Peyer's patch (tissue), 4 donors: ENCODE results near the gene NOS1AP. TPM values are rescaled to one million over a fixed set of nuclear protein-coding genes. Genes with fewer than 3 reads are reported as not detected.

Experiments
- DNase-seq, 3 donors: peaks; one replicate each; pipeline ENCODE4 v3.0.0-alpha.2; 2017 to 2019
- H3K27ac ChIP-seq, 4 donors: fragments of 200-600 bp; sonication (generic); one replicate each; pipeline ENCODE4 v1.5.1; 2016 to 2019
- H3K27me3 ChIP-seq, 2 donors: fragments of 200-600 bp; sonication (generic); one replicate each; pipeline ENCODE4 v1.5.1; 2019
- H3K36me3 ChIP-seq, 3 donors: fragments of 200-600 bp; sonication (generic); one replicate each; pipeline ENCODE4 v1.5.1; 2016 to 2019
- H3K4me1 ChIP-seq, 4 donors: fragments of 200-600 bp; sonication (generic); one replicate each; pipeline ENCODE4 v1.5.1; 2016 to 2019
- H3K4me3 ChIP-seq, 4 donors: fragments of 200-600 bp; sonication (generic); 1 replicate in 3 of 4; 2 replicates in 1 of 4; pipeline ENCODE4 v1.5.1; 2016 to 2019; ENCODE audit warnings: mild to moderate bottlenecking in 1 of 4
- H3K9me3 ChIP-seq, 4 donors: fragments of 200-600 bp; sonication (generic); one replicate each; pipeline ENCODE4 v1.5.1; 2016 to 2019; ENCODE audit warnings: mild to moderate bottlenecking in 1 of 4
- POLR2A ChIP-seq, 2 donors: fragments of 450-650 bp; IDR thresholded peaks; one replicate each; pipeline ENCODE4 v1.5.1; 2017; ENCODE audit warnings: antibody characterized with exemption in 2 of 2, mild to moderate bottlenecking in 2 of 2, moderate library complexity in 2 of 2
- total RNA-seq, 4 donors: library from RNA; depleted of rRNA; stranded (reverse); fragments of >200 nt; gene quantifications; one replicate each; pipeline ENCODE4 v1.1.0, GENCODE V29; 2016
- TF ChIP-seq, protein P1 (sequence below), 6 experiments: fragments of 450-650 bp in 4 of 6; fragments of 200-600 bp in 2 of 6; sonication (generic) in 1 of 6; IDR thresholded peaks; one replicate each; pipeline ENCODE4 v1.5.1; 2017 to 2019; ENCODE audit warnings: antibody characterized with exemption in 6 of 6, mild to moderate bottlenecking in 3 of 6, moderate library complexity in 1 of 6

The NOS1AP gene
- total RNA-seq, 4 donors from 2014 or later, result 6.3 to 18.5 (median 11.9) TPM

DNA sequence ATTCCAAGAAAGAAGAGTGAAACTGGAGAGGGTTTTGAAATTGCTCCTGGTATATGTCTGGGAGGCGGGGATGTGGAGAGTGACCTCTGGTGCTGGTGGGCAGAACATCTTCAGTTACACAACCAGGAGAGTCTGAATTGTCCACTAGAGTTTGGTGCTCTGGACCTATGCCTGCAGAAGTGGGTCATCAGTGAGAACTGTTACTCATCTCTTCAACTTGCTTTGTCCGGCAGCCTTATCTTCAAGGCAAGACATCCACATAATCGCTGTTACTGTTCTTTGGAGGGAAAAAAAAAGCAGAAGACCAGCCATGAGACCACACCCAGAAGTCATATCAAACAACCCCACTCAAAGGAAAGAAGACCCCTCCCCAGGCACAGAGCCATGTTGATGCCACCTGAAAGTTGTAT, 327.6 kb downstream of the NOS1AP start:
- no peaks in the 10 kb centered on the region for H3K36me3 ChIP-seq
- TF ChIP-seq, protein P1, sequence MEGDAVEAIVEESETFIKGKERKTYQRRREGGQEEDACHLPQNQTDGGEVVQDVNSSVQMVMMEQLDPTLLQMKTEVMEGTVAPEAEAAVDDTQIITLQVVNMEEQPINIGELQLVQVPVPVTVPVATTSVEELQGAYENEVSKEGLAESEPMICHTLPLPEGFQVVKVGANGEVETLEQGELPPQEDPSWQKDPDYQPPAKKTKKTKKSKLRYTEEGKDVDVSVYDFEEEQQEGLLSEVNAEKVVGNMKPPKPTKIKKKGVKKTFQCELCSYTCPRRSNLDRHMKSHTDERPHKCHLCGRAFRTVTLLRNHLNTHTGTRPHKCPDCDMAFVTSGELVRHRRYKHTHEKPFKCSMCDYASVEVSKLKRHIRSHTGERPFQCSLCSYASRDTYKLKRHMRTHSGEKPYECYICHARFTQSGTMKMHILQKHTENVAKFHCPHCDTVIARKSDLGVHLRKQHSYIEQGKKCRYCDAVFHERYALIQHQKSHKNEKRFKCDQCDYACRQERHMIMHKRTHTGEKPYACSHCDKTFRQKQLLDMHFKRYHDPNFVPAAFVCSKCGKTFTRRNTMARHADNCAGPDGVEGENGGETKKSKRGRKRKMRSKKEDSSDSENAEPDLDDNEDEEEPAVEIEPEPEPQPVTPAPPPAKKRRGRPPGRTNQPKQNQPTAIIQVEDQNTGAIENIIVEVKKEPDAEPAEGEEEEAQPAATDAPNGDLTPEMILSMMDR (IDR thresholded peaks at IDR 0.05), result no peak
- no peak for TF ChIP-seq POLR2A (IDR thresholded peaks at IDR 0.05)
- H3K4me3 ChIP-seq, result no peak overlapping the region
- no peaks in the 10 kb centered on the region for H3K27me3 ChIP-seq
- no peaks in the 10 kb centered on the region for H3K9me3 ChIP-seq
- H3K4me1 ChIP-seq, result no peaks in the 10 kb centered on the region
- H3K27ac ChIP-seq, result no peak overlapping the region
- no peak for DNase-seq

DNA sequence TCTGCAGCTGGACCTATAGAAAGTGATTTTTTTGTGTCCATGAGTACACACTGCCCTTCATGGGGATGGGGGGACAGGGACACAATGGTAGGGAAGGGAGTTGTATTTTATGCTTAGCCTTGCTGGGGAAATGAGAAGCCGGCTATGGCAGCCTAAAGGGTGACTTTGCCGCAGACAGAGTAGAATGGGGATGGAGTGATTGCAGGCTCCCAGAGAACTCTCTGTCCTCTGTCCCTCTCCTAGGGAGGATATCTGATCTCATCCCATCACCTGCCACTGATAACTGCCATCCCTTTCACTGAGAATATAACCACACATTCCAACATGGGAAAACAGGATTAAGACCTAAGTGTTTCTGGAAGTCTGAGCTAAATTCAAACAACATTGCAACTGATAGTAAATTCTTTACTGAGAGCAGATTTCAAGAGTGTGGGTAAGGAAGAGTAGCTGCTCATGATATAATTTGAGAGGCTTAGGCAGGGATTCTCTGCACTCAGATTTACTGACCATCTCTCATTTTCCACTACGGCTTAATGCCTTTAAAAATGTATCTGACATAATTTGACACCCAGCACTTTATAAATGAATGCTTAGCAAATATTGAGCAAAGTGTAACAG, 328.6 kb downstream of the NOS1AP start:
- DNase-seq, result no peak
- no peak overlapping the region for H3K27ac ChIP-seq
- no peaks in the 10 kb centered on the region for H3K9me3 ChIP-seq
- no peak overlapping the region for H3K4me3 ChIP-seq
- TF ChIP-seq POLR2A (IDR thresholded peaks at IDR 0.05), result no peak
- TF ChIP-seq, protein P1 (IDR thresholded peaks at IDR 0.05), result no peak
- H3K27me3 ChIP-seq, result no peaks in the 10 kb centered on the region
- no peaks in the 10 kb centered on the region for H3K4me1 ChIP-seq
- no peaks in the 10 kb centered on the region for H3K36me3 ChIP-seq

DNA sequence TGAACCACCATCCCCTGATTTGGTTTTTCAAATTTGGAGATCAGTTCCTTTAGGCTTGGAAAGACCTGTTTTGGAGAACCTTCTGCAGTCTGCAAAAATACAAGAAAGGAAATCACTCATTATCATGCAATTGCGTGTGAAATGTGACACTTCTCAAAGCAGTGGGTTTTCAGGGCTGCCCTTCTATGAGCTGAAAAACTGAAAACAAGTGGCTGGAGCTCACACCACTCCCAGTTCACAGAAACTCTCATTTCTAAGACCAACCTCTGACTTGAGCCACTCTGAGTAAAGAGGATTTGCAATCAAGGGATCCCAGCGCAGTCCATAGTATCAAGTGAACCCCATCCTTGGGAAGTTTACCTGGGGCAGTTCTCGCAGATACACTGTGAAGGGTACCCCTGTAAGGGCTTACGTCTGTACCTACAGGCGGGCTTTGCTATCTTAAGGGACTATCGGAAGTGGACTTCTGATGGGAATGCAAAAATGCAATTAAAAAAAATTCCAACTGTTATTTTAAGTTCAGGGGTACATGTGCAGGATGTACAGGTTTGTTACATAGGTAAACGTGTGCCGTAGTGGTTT, 329.6 kb downstream of the NOS1AP start:
- no peak for DNase-seq
- TF ChIP-seq, protein P1 (IDR thresholded peaks at IDR 0.05), result no peak
- TF ChIP-seq POLR2A (IDR thresholded peaks at IDR 0.05), result no peak
- no peak overlapping the region for H3K27ac ChIP-seq
- no peaks in the 10 kb centered on the region for H3K4me1 ChIP-seq
- H3K27me3 ChIP-seq, result no peaks in the 10 kb centered on the region
- no peaks in the 10 kb centered on the region for H3K36me3 ChIP-seq
- H3K4me3 ChIP-seq, result no peak overlapping the region
- H3K9me3 ChIP-seq, result no peaks in the 10 kb centered on the region

DNA sequence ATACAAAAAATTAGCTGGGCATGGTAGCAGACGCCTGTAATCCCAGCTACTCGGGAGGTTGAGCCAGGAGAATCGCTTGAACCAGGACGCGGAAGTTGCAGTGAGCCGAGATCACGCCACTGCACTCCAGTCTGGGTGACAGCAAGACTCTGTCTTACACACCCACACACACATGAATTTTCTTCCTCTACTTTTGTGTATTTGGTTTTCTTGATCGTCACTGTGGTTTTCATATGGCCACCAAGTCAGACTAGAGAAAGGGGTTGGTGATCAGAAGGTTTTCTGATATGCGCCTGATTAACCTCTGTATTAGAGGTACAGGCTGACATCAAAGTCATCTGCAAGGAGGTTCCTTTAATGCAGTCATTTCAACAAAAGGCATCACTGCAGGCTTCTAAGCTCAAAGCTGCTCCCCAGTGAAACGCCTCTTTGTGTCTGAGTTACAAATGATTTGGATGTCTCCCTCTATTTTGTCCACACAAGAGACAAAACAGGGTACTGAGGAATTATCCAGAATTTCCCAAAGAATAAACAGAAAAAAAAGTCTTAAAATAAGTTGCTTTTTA, 331.4 kb downstream of the NOS1AP start:
- TF ChIP-seq POLR2A (IDR thresholded peaks at IDR 0.05), result no peak
- TF ChIP-seq, protein P1 (IDR thresholded peaks at IDR 0.05), result no peak
- Histone ChIP-seq H3K27me3 (no peaks in the 10 kb centered on the region), H3K4me1 (no peaks in the 10 kb centered on the region), H3K27ac (no peak overlapping the region), H3K4me3 (no peak overlapping the region), H3K9me3 (no peaks in the 10 kb centered on the region), H3K36me3 (no peaks in the 10 kb centered on the region)
- DNase-seq, result no peak

DNA sequence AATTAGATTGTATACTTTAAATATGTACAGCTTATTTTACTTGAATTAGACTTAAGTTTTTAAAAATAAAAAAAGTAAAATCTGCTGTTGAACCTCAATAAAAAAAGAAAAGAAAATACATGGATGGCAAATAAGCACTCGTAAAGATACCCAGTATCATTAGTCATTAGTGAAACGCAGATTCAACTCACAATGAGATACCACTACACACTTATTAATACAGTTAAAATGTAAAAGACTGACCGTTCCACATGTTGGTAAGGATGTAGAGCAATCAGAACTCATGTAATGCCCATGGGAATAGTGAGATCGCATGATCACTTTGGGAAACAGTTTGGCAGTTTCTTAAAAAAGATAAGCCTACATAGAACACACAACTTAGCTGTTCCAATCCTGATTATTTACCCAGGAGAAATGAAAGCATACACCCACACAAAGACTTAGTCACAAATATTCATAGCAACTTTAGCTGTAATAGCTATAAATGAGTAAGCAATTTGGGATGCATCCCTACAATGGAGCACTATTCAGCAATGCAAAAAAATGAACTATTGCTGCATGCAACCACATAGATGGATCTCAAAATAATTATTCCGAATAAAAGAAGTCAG, 335.2 kb downstream of the NOS1AP start:
- Histone ChIP-seq H3K36me3 (no peaks in the 10 kb centered on the region), H3K9me3 (no peaks in the 10 kb centered on the region), H3K27me3 (no peaks in the 10 kb centered on the region), H3K4me1 (no peaks in the 10 kb centered on the region), H3K27ac (no peak overlapping the region), H3K4me3 (no peak overlapping the region)
- no peak for TF ChIP-seq POLR2A (IDR thresholded peaks at IDR 0.05)
- TF ChIP-seq, protein P1 (IDR thresholded peaks at IDR 0.05), result no peak
- DNase-seq, result no peak
